ENCODE results near the gene B4GALT5. TPM values are rescaled to one million over a fixed set of nuclear protein-coding genes. Genes with fewer than 3 reads are reported as not detected.
A peak's percentile ranks its signal among the peaks of the same experiment; 100 is the strongest.
"Not testable (repeated sequence)": the region's sequence is repeated elsewhere in the genome, so short reads cannot be mapped to it uniquely, and the experiment has no call there.

The B4GALT5 gene
- total RNA-seq, 4 donors from 2014 or later, result 4.2 to 10.3 (median 7.1) TPM

DNA sequence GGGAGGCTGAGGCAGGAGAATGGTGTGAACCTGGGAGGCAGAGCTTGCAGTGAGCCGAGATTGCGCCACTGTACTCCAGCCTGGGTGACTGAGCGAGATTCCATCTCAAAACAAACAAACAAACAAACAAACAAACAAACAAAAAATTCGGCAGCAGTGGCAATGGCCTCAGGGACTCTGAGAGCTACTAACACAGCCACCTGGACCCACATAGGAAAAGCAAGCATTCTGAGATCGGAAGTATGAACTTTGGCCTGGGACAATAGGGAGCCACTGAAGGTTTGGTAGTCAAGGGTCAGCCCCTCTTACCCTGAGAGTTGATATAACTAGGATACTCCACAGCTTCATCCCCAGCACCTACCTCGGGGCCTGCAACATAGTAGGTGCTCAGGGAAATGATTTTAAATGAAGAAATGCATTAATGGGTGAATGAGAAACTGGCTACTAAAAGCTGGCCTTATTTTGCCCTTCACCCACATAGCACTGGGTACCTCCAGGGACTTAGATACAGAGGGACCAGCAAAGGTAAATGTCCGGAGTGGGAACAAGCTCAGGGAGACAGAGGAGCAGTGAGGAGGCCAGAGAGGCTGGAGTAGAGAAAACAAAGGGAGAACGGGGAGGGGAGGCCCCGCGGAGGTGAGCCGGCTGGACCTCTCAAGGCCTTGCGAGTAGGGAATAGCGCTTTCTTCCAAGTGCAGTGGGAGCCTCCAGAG lies 99.2 kb downstream of the B4GALT5 start:
- no peak overlapping the region for H3K4me3 ChIP-seq (ENCODE audit: low read depth, poor library complexity, severe bottlenecking)
- no peak for DNase-seq (ENCODE audit: low spot score in 2 of 2)
- intact Hi-C loops (cut with DNase I; ENCODE audit: low total_unique reads), result loop anchor here (5.0 kb wide), 1 partner anchor 233 kb away; no protein-coding TSS in a partner anchor
- 78 to 84% methylated on average over 13 of the region's 13 CpGs for WGBS, 2 donors
- TF ChIP-seq CTCF (IDR thresholded peaks at IDR 0.05), result no peak
- TF ChIP-seq POLR2A (IDR thresholded peaks at IDR 0.05), result no peak

DNA sequence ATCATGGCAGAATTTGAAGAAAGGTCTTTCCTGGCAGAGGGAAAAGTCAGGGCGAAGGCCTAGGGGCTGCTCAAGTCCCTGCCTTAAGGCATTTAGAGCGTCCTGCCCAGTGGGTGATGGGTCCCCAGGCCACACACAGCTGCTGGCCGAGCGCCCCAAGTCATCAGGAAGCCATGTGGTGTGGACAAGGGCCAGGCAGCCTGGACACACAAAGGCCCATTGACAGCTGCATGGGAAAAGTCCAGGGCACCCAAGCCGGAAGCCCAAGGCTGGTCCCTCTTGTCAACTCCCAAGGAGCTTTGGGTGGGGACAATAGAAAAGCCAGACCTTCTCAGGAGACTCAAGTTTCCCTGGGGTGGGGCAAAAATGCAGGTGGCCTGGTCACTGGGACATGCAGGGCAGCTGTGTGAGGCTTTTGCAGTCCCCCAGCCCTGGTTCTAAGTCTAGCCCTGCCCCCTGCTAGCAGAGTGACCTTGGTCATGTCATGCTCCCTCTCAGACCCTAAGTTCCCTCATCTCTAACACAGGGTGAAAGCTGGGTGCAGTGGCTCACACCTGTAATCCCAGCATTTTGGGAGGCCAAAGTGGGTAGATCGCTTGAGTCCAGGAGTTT lies 101.4 kb downstream of the B4GALT5 start:
- no peak for DNase-seq (ENCODE audit: low spot score in 2 of 2)
- intact Hi-C loops (cut with DNase I; ENCODE audit: low total_unique reads), result loop anchor here (5.0 kb wide), 1 partner anchor 235 kb away; no protein-coding TSS in a partner anchor
- WGBS, 2 donors, result 83 to 87% methylated on average over 3 to 6 of the region's 6 CpGs

DNA sequence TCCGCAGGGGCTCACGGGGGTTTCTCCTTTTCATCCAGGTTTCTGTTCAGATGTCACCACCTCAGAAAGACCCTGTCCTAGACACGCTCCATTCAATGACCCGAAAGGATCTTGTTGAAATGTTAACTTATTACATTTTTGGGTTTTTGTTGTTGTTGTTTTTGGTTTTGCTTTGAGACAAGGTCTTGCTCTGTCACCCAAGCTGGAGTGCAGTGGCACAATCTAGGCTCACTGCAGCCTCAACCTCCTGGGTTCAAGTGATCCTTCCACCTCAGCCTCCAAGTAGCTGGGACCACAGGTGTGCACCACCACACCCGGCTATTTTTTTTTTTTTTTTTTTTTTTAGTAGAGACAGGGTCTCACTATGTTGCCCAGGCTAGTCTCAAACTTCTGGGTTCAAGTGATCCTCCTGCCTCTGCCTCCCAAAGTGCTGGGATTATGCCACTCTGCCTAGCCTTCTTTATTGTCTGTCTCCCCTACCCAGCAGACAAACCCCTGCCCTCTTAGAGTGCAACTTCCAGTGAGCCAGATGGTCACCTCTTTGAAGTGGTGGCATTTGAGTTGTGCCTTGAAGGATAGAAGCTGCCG lies 102.0 kb downstream of the B4GALT5 start:
- intact Hi-C loops (cut with DNase I; ENCODE audit: low total_unique reads), result loop anchor here (5.0 kb wide), 1 partner anchor 236 kb away; no protein-coding TSS in a partner anchor

More for the DNA sequence above, 101.4 kb downstream of the B4GALT5 start:
- H3K4me3 ChIP-seq (ENCODE audit: low read depth, poor library complexity, severe bottlenecking), result no peak overlapping the region
- no peak for TF ChIP-seq CTCF (IDR thresholded peaks at IDR 0.05)
- TF ChIP-seq POLR2A (IDR thresholded peaks at IDR 0.05), result no peak

DNA sequence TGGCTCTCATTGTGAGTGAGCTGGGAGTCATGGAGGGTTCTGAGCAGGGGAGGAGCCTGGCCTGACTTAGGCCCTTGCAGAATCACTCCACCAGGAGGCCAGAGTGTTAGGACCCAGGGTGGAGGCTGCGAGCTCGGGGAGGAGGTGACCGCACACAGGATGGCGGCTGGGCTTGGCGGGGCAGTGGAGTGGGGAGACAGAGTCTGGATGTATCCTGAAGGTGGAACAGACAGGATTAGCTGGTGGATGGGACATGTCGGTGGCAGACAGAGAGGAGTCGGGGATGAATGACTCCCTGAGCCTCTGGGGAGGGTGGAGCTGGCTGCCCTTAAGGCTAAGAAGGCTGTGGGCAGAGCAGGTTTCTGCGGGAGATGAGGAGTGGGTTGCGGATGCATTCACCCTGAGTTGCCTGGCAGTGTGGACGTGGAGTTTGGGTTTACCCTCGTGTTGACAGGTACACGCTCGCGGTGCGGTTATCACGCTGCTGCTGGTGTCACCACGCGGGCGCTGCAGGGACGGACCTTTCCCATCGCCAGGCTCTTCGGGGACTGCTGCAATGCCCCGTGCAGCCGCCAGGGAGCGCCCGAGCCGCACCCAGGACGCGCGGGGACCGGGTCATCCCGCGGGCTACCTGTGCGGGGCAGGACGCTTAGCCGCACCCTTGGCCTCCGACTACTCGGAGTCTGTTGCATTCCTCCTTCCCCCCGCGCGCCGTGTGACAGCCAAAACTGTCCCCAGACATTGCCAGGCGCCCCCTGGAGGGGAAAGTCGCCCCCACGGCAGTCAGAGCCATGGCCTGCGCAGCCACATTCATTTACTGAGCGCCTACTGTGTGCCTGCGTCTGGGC lies 102.8 kb downstream of the B4GALT5 start:
- TF ChIP-seq CTCF (IDR thresholded peaks at IDR 0.05) (peak in 2 of 3 donors; percentile 94 to 98), POLR2A (IDR thresholded peaks at IDR 0.05) (no peak)
- intact Hi-C loops (cut with DNase I; ENCODE audit: low total_unique reads), result loop anchor here (5.0 kb wide), 1 partner anchor 236 kb away; no protein-coding TSS in a partner anchor
- peak; percentile 57 to 94 for DNase-seq (ENCODE audit: low spot score in 2 of 2)
- H3K4me3 ChIP-seq (ENCODE audit: low read depth, poor library complexity, severe bottlenecking), result no peak overlapping the region
- WGBS, 2 donors, result 15 to 30% methylated on average over 20 to 43 of the region's 48 CpGs

More for the DNA sequence above, 102.0 kb downstream of the B4GALT5 start:
- DNase-seq (ENCODE audit: low spot score in 2 of 2); H3K4me3 ChIP-seq (ENCODE audit: low read depth, poor library complexity, severe bottlenecking): not testable (repeated sequence)
- WGBS, 2 donors, result 62 to 73% methylated on average over 6 of the region's 6 CpGs

GRCh38 chr20:49608752-49609670 lies 104.7 kb downstream of the B4GALT5 start:
- TF ChIP-seq POLR2A (IDR thresholded peaks at IDR 0.05), result no peak
- peak in 1 of 3 donors; percentile 80 for TF ChIP-seq CTCF (IDR thresholded peaks at IDR 0.05)
- WGBS, 2 donors, result 6 to 11% methylated on average over 17 of the region's 17 CpGs
- intact Hi-C loops (cut with DNase I; ENCODE audit: low total_unique reads), result loop anchor here (5.0 kb wide), 1 partner anchor 277 kb away; no protein-coding TSS in a partner anchor
- DNase-seq (ENCODE audit: low spot score in 2 of 2), result no peak
- H3K4me3 ChIP-seq (ENCODE audit: low read depth, poor library complexity, severe bottlenecking), result no peak overlapping the region

Measured in lower leg skin (tissue), 4 donors.